Bronchial epithelial cell (primary cell): ENCODE results near the gene NUP93. TPM values are rescaled to one million over a fixed set of nuclear protein-coding genes. Genes with fewer than 3 reads are reported as not detected.

Source experiments
- DNase-seq: peaks from one replicate; pipeline ENCODE4 v3.0.0-alpha.2; 2010; ENCODE audit warnings: low read depth
- FAIRE-seq: peaks from 2 replicates; lab custom pipeline; 2011; peaks lifted over from hg19 to GRCh38; lab: Jason Lieb, UNC
- H3K27me3 ChIP-seq: 2 replicates; pipeline ENCODE4 v1.5.1; 2011; ENCODE audit warnings: low read length; ENCODE audit not compliant: control insufficient read depth, insufficient read depth
- H3K36me3 ChIP-seq: 2 replicates; pipeline ENCODE4 v1.5.1; 2011; ENCODE audit warnings: low read length; ENCODE audit not compliant: control insufficient read depth, insufficient read depth
- H3K4me3 ChIP-seq: 2 replicates; pipeline ENCODE4 v1.5.1; 2011; ENCODE audit warnings: mild to moderate bottlenecking, low read depth, low read length, control low read depth
- total RNA-seq: library from RNA; depleted of rRNA; stranded (reverse); fragments of >200 nt; gene quantifications from 2 replicates; pipeline ENCODE4 v1.2.1, GENCODE V29; 2014
- TF ChIP-seq, protein P1 (sequence below): IDR thresholded peaks from 2 replicates; pipeline ENCODE4 v1.5.1; 2011; ENCODE audit warnings: mild to moderate bottlenecking, moderate library complexity, low read length, control low read depth, inconsistent platforms; ENCODE audit not compliant: insufficient read depth, severe bottlenecking

NUP93 gene
- total RNA-seq, 1 donor from 2014 or later, result 47.4 TPM

DNA sequence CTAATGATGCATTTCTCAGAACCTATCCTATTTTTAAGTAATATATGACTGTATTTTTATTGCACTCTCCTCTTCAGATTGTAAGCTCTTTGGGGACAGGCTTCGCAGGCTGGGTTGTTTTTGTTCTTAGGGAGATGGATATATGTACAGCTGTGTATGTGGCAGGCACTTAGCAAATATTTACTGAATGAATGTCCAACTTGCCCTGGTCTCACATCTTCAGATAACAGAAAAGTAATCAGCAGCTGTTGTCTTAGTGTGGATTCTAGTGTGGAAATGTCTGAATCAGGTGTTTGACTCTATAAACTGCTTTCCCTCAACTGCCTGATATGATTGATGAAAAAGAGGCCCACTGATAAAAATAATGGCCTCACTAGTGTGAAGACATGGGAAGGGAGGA, 88.0 kb downstream of the NUP93 start:
- TF ChIP-seq, protein P1, sequence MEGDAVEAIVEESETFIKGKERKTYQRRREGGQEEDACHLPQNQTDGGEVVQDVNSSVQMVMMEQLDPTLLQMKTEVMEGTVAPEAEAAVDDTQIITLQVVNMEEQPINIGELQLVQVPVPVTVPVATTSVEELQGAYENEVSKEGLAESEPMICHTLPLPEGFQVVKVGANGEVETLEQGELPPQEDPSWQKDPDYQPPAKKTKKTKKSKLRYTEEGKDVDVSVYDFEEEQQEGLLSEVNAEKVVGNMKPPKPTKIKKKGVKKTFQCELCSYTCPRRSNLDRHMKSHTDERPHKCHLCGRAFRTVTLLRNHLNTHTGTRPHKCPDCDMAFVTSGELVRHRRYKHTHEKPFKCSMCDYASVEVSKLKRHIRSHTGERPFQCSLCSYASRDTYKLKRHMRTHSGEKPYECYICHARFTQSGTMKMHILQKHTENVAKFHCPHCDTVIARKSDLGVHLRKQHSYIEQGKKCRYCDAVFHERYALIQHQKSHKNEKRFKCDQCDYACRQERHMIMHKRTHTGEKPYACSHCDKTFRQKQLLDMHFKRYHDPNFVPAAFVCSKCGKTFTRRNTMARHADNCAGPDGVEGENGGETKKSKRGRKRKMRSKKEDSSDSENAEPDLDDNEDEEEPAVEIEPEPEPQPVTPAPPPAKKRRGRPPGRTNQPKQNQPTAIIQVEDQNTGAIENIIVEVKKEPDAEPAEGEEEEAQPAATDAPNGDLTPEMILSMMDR, result no peak
- no peak for FAIRE-seq
- Histone ChIP-seq H3K27me3 (no peaks in the 10 kb centered on the region), H3K4me3 (no peak overlapping the region), H3K36me3 (peaks cover 2% of the 10 kb centered on the region)
- no peak for DNase-seq

DNA sequence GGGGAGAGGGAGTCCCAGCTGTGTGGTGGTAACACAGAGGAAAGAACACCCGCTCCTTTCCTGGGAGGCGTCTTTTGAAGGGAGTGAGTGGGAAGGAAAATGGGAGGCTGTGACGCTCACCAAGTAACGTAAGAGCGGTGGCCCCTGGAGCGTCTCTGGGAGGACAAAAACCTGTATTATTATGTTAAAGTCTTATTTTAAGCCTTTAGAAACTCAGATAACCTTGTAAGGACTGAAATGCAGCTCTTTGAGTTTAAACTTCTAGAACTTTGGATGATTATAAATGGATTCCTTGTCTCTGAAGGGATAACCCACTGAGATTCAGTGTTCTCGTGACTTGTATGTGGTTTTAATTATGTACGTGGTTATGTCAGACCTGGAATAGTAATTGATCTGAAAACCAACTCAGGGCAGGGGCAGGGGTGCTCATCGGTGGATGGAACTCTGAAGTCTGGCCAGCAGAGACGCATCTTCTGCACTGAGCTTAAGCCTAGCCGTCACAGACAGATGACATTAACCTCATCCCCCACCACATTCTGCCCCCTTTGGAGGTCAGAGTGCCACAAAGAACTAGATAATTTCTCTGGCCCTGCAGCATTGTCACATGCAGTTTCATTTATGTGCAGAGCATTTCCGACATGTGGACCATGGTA, 93.3 kb downstream of the NUP93 start:
- DNase-seq, result no peak
- Histone ChIP-seq H3K36me3 (peaks cover 4% of the 10 kb centered on the region), H3K4me3 (no peak overlapping the region), H3K27me3 (no peaks in the 10 kb centered on the region)
- no peak for FAIRE-seq
- TF ChIP-seq, protein P1, result no peak

DNA sequence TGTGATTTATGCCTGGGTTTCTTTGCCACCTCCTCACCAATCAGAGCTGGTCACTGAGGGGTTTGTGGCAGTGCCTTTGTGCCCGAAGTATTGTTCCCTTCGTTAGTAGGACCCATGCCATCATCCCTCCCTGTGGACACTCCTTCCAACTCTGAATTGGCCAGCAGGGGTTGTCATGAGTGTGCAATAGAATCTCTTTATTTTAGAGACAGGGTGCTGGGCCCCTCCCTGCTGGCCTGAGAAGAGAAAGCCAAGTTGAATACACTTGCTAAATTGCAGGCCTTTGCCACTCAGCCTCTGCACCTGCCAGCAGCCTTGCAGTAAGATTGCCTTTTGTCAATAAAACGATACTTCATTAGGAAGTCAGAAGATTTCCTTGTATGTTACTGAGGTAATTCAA, 94.4 kb downstream of the NUP93 start:
- no peak for DNase-seq
- Histone ChIP-seq H3K4me3 (no peak overlapping the region), H3K36me3 (peaks cover 4% of the 10 kb centered on the region), H3K27me3 (no peaks in the 10 kb centered on the region)
- TF ChIP-seq, protein P1, result no peak
- no peak for FAIRE-seq

DNA sequence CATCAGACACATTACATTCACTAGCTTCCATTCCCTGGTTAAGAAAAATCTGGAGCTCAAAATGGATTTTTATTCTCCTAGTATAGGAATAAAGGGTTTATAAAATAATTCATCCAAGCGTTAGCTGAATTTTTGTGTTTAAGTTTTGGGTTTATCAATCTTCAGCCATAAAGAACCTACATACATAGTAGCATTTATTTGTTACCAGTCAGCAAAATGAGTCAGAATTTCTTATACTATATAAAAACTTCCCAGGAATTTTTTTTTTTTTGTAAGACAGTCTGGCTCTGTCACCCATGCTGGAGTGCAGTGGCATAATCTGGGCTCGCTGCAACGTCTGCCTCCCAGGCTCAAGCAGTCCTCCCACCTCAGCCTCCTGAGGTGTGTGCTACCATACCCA, 94.9 kb downstream of the NUP93 start:
- TF ChIP-seq, protein P1, result no peak
- Histone ChIP-seq H3K4me3 (no peak overlapping the region), H3K36me3 (peaks cover 3% of the 10 kb centered on the region), H3K27me3 (no peaks in the 10 kb centered on the region)
- no peak for DNase-seq
- no peak for FAIRE-seq

DNA sequence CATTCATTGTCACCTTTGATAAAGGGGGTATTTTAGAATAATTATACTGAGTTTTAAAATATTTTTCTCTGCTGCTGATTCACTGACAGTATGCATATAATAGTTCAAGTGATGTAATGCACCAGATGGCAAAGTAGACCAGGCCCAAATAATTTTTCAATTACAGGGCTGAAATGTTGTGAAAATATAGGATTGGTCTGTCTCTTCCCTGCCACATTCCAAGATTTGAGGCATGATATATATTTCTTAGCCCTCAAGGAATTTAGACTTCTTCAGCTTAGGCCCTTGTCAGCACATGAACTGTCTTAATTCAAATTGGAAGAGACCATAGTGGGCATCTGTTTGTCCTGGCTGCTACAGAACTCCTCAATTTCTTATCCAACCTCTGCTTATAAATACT, 95.9 kb downstream of the NUP93 start:
- H3K27me3 ChIP-seq, result no peaks in the 10 kb centered on the region
- DNase-seq (no peak), FAIRE-seq (no peak)
- no peak overlapping the region for H3K4me3 ChIP-seq
- TF ChIP-seq, protein P1, result no peak
- peaks cover 3% of the 10 kb centered on the region for H3K36me3 ChIP-seq

DNA sequence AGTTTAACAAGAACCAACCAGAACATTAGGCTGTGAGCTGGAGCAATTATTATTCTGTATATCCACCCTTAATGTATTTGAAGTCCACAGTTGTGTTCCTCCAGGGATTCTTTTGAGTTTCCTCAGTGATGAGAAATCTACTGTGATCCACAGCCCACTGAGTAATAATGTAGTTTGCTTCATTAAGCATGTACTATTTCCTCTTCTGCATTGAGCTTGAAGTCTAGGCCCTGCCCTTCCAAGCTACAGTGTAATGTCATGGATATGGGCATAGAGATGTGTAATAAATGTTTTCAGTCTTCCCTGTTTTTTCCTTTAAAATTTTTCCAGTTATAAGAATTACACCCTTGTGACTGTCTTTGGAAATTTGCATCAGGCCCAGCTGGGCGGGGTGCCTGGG, 98.7 kb downstream of the NUP93 start:
- TF ChIP-seq, protein P1, result no peak
- H3K27me3 ChIP-seq, result no peaks in the 10 kb centered on the region
- FAIRE-seq (no peak), DNase-seq (no peak)
- H3K36me3 ChIP-seq, result peaks cover under 1% of the 10 kb centered on the region
- no peak overlapping the region for H3K4me3 ChIP-seq
